HT-29 (cell line): ENCODE data around the gene APLF. TPM values are rescaled to one million over a fixed set of nuclear protein-coding genes. Genes with fewer than 3 reads are reported as not detected.
"Not testable (repeated sequence)": the region's sequence is repeated elsewhere in the genome, so short reads cannot be mapped to it uniquely, and the experiment has no call there.

Experiments
- DNase-seq: peaks from one replicate; pipeline ENCODE4 v3.0.0-alpha.2; 2015; ENCODE audit warnings: low spot score
- total RNA-seq: library from RNA; depleted of rRNA; stranded (reverse); fragments of >200 nt; shearing (Covaris generic); gene quantifications from 2 replicates; pipeline ENCODE4 v1.2.3, GENCODE V29; 2014

The APLF gene
- total RNA-seq, 1 experiment from 2014 or later = not detected

- DNase-seq = no peak
Observed at GRCh38 chr2:68475576-68475975, 8.2 kb downstream of the APLF start.

DNA sequence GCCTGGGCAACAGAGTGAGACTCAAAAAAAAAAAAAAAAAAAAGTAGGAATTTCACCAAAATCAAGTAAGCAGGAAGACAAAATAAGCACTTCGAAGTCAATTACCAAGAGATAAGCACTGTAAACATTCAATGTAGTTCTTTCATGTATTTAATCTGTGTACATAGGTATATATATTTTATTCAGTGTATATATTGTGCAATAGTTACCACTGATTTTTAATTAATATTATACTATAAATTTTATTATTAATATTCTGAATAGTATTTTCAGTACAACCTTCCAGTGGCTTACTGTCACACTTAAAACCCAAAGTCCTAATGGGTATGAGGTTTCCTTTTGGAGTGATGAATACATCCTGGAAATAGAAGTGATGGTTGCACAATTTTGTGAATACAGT is 9.1 kb downstream of the APLF start:
- no peak for DNase-seq

DNA sequence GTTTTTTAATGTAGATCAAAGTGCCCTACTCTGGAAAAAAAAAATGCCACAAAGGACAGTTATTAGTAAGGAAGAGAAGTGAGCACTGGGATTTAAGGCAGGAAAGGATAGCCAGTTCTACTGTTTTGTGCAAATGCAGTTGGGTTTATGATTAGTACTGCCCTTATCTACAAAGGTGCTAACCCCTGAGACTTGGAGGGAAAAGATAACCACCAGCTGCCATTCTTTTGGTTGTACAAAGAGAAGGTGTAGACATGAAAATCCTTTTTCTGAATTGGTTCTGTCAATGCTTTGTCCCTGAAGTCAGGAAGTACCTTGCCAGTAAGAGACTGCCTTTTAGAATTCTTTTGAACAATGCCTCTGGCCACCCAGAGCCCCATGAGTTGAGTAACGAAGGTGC is 11.3 kb downstream of the APLF start:
- DNase-seq = no peak

DNA sequence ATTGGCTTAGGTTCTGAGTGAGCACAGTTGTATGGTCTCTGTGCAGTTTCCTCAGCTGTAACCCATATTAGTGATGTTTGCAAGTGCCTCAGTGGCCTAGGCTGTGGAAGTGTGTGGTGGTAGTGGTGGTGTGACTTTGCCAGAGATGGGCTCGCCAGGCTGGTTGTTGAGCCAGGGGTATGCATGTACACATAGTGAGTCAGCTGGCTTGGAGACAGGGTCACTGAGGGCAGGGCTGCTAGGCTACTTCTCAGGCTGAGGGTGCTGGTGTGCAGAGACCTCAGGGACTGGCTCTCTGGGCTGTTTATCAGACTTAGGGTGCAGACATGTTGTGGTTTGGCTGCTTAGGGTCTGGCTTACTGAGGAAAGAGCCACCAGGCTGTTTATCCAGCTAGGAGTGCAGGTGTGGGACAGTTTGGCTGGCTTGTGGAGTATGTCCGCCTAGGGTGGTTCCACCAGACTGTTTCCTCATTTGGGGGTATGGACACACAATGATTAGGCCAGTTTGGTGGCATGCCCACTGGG is 15.0 kb downstream of the APLF start:
- DNase-seq = no peak

DNA sequence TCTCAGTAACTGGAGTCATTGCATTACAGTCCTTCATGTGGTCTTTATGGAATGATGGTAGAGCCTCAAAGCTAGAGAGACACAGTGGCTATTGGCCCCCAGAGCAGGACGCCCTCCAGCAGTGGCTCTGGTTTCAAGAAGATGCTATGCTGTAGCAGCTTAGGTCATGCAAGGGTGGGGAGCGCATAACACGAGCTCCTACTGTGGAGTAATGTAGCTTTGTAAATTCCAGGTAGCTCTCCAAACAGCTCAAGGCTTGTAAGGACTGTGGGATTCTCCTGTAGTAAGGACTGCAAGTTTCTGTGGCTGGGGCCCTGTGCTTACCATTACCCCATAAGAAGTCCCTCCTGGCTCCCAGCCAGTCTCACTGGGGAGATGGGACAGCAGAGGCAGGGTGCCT is 15.6 kb downstream of the APLF start:
- DNase-seq = no peak

DNA sequence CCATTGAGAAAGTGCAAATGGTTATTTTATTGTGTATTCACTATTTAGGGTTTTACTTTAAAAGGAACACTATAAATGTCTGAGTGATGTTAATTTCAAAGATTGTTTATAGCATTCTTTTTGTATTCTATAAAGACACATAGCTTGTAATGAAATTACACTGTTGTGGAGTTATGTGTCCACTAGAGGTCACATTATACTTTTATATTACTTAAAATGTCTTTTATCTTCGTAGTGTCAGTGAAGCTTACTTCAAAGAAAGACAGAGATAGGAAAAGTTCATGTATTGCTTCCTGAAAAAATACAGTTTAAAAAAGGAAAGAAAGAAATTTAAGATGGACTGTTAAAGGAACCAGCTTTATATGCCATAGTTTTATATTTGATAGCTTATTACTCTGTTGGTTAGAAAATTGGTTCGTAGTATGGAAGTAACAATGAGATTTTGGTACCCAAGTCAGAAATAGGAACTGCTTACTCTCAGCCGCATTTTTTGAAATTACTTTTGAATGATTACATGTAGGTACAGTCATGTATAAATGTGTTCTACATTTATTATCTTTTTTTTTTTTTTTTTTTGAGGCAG is 20.5 kb downstream of the APLF start:
- DNase-seq = peak; percentile 39

- not testable (repeated sequence) for DNase-seq
Observed at GRCh38 chr2:68488605-68489004, 21.2 kb downstream of the APLF start.

- DNase-seq = no peak
Observed at GRCh38 chr2:68489282-68489681, 21.9 kb downstream of the APLF start.

GRCh38 chr2:68491582-68491981 is 24.2 kb downstream of the APLF start:
- no peak for DNase-seq

- no peak for DNase-seq
Observed at GRCh38 chr2:68499133-68499532, 31.7 kb downstream of the APLF start.

DNA sequence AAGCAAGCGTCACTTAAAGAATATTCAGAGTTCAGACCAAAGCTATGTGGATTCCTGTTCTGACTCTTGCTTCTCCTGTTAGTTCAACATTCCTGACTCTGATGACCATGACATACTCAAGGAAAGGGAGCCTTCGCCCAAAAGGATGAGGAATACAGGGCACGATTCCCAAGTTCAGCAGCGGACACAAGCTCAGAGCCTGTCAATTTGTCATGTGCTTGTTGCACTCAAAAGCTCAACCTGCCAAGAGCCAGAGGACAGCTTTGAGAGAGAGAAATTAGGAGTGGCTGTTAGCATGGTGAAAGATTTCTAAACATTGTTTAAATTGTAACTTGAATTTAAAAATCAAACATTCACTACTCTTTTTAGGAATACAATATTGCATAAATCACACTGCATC is 33.3 kb downstream of the APLF start:
- DNase-seq = no peak

DNA sequence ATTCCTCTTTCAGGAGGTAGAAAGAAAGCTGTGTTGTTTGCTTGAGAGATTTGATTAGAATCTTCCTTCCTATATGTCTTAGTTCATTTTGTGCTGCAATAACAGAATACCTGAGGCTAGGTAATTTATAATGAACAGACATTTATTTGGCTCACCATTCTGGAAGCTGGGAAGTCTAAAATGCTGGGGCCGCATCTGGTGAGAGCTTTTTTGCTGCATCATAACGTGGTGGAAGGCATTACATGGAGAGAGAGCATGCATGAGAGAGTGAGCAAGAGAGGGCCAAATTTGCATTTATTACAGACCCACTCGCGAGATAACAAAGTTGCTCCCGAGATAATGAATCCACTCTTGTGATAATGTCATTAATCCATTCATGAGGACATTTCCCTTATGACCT is 34.4 kb downstream of the APLF start:
- DNase-seq = no peak

DNA sequence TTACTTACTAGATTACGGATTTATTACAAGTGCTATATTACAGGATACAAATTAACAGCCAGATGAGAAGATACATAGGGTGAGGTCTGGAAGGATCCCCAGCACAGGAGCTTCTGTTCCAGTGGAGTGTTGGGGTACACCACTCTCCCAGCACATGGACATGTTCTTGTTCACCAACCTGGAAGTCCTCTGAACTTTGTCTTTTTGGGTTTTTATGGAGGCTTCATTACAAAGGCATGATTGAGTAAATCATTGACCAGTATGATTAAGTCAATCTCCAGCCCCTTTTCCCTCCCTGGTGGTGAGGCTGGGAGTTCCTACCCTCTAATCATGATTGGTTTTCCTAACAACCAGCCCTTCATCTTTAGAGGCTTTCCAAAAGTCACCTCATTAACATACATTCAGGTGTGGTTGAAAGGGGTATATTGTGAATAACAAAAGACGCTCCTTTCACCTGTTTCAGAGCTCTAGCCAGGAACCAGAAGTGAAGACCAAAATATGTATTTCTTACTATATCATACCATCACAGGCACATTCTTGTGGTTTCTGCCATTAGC is 38.3 kb downstream of the APLF start:
- no peak for DNase-seq

DNA sequence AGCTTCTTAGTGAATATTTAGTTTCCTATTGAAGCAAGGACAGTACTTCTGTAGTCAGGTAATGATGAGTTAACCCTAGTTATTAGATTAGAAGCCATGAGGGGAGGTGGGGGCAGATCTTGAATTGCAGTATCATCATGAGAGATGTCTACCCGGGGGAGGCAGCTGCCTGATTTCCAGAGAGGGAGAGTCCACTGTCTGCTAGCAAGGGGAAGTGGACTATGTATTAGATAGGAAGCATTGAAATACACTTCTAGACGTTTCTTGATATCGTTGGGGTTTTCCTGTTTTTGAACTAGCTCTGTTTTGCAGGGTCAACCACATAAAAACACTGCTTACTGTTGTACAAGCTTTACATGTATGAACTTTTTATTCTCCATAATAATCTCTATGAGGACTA is 38.8 kb downstream of the APLF start:
- no peak for DNase-seq

DNA sequence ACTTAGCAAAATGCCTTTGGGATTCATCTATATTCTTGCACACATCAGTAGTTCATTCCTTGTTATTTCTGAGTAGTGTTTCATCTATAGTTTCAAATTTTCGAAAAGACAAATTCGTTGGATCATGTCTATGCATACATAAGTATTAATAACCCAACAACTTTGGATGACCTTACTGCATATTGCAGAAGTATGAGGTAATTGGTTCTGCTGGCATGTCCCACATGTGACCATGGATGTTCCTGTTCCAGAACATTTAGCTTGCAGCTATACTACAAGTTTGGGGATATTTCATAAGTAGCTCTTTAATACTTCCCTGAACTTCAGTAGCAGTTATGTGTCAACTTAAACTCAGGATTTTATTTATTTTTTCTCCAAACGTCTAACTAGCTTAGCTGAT is 44.9 kb downstream of the APLF start:
- no peak for DNase-seq

DNA sequence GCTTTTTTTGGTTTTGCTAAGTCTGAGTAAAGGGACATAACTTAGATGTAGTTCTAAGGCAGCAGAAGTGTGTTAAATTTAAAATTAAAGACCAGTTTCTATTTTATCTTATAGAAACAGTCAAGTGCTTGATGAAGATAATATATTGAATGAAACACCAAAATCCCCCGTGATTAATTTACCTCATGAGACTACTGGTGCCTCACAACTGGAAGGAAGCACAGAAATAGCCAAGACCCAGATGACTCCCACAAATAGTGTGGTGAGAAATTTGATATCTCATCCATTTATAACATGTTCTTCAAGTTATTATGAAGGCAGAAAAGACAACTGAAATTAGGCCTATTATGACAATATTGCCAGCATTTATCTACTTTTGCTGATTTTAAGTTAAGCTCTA is 45.6 kb downstream of the APLF start:
- DNase-seq = no peak

GRCh38 chr2:68514316-68514929 is 47.0 kb downstream of the APLF start:
- no peak for DNase-seq

DNA sequence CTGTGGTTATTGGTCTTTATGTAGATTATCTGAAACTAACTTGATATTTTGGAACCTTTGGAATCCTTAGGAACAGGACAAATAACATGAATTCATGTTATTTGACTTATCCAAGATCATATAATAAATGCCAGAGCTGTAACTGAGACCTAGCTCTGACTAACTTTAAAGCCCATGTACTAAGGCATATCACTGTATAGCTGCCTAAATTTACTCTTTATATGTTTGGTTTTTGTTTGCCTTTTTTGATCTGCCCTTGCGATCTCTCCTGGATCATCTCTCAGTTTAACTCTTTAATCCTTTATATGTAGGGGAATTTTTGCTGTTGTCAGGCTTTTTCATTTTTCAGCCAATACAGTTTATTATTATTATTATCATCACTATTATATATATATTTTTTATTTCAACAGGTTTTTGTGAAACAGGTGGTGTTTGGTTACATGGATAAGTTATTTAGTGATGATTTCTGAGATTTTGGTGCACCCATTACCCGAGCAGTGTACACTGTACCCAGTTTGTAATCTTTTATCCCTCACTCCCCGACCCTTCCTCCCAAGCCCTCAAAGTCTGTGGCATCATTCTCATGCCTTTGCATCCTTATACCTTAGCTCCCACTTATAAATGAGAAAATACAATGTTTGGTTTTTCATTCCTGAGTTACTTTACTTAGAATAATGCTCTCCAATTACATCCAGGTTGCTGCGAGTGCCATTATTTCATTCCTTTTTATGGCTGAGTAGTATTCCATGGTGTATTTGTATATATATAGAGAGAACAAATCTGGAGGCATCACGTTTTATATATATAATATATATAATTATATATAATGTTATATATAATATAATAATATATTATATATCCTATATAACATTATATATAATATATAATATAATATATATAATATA is 48.9 kb downstream of the APLF start:
- DNase-seq = no peak

DNA sequence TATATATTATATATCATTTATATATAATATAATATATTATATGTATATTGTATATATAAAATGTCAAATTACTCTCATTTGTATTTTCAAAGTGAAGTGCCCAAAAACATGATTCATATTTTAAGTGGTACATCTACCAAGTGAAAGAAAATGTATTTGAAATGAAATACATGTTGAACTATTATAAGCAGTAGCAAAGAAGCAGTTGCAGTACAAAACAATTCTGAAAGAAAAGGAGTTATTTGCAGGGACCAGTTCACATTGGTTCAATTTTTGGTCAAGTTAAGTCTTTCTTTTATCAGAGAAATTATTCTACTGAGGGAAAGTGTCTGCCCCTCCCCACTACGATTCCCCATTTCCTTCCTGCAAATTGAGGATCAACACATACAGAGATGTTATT is 51.9 kb downstream of the APLF start:
- no peak for DNase-seq

DNA sequence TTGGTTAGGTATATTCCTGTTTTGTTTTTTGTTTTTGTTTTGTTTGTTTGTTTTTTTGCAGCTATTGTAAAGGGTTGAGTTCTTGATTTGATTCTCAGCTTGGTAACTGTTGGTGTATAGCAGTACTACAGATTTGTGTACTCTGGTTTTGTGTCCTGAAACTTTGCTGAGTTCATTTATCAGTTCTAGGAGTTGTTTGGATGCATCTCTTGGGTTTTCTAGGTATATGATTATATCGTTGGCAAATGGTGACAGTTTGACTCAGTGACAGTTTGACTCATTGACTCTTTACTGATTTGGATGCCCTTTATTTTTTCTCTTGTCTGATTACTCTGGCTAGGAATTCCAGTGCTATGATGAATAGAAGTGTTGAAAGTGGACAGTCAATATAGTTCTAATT is 53.7 kb downstream of the APLF start:
- DNase-seq = no peak

DNA sequence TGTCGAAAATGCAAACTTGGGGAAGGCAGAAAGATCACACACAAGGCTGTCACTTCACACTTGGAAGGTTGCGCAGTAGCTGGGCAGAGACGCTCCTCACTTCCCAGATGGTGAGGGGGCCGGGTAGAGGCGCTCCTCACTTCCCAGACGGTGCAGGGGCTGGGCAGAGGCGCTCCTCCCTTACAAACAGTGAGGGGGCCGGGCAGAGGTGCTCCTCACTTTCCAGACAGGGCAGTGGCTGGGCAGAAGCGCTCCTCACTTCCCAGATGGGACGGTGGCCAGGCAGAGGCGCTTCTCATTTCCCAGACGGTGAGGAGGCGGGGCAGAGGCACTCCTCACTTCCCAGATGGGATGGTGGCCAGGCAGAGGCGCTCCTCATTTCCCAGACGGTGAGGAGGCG is 59.6 kb downstream of the APLF start:
- DNase-seq = not testable (repeated sequence)

- DNase-seq = not testable (repeated sequence)
Observed at GRCh38 chr2:68527343-68528081, 60.1 kb downstream of the APLF start.
